Limb (tissue), 2 donors: ENCODE results near the gene ZNF486.
"Not testable (repeated sequence)": the region's sequence is repeated elsewhere in the genome, so short reads cannot be mapped to it uniquely, and the experiment has no call there.

Experiments
- DNase-seq, 2 donors: peaks; one replicate each; pipeline ENCODE4 v3.0.0-alpha.2; 2016; ENCODE audit errors: extremely low spot score in 2 of 2

The ZNF486 gene

GRCh38 chr19:20167020-20167644, at the start of gene ZNF486:
Gene ZNF486 (plus strand): TSS chr19:20167214. CDS start chr19:20167331, 117 bp downstream.
- DNase-seq, result peak; percentile 94

- DNase-seq, result not testable (repeated sequence)
Observed at GRCh38 chr19:20118064-20118839, 48.8 kb upstream of the ZNF486 start.

GRCh38 chr19:20124879-20125278, 42.1 kb upstream of the ZNF486 start:
- no peak for DNase-seq

- not testable (repeated sequence) for DNase-seq
Observed at GRCh38 chr19:20132933-20133332, 34.1 kb upstream of the ZNF486 start.

- not testable (repeated sequence) for DNase-seq
Observed at GRCh38 chr19:20137714-20138113, 29.3 kb upstream of the ZNF486 start.

GRCh38 chr19:20151617-20152145, 15.3 kb upstream of the ZNF486 start:
- no peak for DNase-seq

- not testable (repeated sequence) for DNase-seq
Observed at GRCh38 chr19:20152506-20152905, 14.5 kb upstream of the ZNF486 start.

- no peak for DNase-seq
Observed at GRCh38 chr19:20153281-20153680, 13.7 kb upstream of the ZNF486 start.

- no peak for DNase-seq
Observed at GRCh38 chr19:20154636-20155035, 12.4 kb upstream of the ZNF486 start.

GRCh38 chr19:20162821-20163220, 4.2 kb upstream of the ZNF486 start:
- DNase-seq, result no peak

GRCh38 chr19:20164456-20164855, 2.6 kb upstream of the ZNF486 start:
- DNase-seq, result no peak

- DNase-seq, result no peak
Observed at GRCh38 chr19:20165971-20166592, 932 bp upstream of the ZNF486 start.

- DNase-seq, result no peak
Observed at GRCh38 chr19:20167651-20168122, 673 bp downstream of the ZNF486 start.

- DNase-seq, result no peak
Observed at GRCh38 chr19:20171285-20171684, 4.3 kb downstream of the ZNF486 start.

- not testable (repeated sequence) for DNase-seq
Observed at GRCh38 chr19:20175848-20176247, 8.8 kb downstream of the ZNF486 start.

GRCh38 chr19:20179956-20180355, 12.9 kb downstream of the ZNF486 start:
- DNase-seq, result not testable (repeated sequence)

GRCh38 chr19:20182222-20182785, 15.3 kb downstream of the ZNF486 start:
- no peak for DNase-seq

GRCh38 chr19:20186174-20186573, 19.2 kb downstream of the ZNF486 start:
- no peak for DNase-seq

- DNase-seq, result no peak
Observed at GRCh38 chr19:20197747-20198146, 30.7 kb downstream of the ZNF486 start.

- no peak for DNase-seq
Observed at GRCh38 chr19:20209051-20209450, 42.0 kb downstream of the ZNF486 start.

- not testable (repeated sequence) for DNase-seq
Observed at GRCh38 chr19:20214366-20214765, 47.4 kb downstream of the ZNF486 start.

- not testable (repeated sequence) for DNase-seq
Observed at GRCh38 chr19:20221605-20222004, 54.6 kb downstream of the ZNF486 start.
